ENCODE data around the gene ONECUT1.

DNA sequence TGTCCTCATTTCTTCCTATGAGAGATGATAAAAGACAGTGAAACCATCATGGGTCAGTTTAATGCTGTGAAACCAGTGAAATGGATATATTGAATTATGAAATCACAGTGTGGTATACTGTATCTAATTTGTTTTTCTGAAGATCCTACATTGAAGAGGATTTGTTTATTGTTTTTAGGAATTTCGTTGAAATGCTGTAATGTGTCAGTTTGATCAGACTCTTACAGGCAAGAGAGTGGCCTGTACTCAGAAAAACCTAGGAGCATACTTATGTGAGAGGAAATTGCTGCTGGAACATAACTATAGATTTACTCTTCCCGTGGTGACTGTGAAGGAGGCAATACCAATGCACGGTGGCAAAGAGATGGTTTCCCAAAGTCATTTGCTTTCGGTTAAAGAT lies 29.1 kb upstream of the ONECUT1 start:
- TF ChIP-seq POLR2A (IDR thresholded peaks at IDR 0.05): no peak
- TF ChIP-seq, protein P1, sequence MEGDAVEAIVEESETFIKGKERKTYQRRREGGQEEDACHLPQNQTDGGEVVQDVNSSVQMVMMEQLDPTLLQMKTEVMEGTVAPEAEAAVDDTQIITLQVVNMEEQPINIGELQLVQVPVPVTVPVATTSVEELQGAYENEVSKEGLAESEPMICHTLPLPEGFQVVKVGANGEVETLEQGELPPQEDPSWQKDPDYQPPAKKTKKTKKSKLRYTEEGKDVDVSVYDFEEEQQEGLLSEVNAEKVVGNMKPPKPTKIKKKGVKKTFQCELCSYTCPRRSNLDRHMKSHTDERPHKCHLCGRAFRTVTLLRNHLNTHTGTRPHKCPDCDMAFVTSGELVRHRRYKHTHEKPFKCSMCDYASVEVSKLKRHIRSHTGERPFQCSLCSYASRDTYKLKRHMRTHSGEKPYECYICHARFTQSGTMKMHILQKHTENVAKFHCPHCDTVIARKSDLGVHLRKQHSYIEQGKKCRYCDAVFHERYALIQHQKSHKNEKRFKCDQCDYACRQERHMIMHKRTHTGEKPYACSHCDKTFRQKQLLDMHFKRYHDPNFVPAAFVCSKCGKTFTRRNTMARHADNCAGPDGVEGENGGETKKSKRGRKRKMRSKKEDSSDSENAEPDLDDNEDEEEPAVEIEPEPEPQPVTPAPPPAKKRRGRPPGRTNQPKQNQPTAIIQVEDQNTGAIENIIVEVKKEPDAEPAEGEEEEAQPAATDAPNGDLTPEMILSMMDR (IDR thresholded peaks at IDR 0.05): no peak
